Suprapubic skin (tissue), 4 donors: Measurements from ENCODE around the gene CYP4A11. TPM values are rescaled to one million over a fixed set of nuclear protein-coding genes. Genes with fewer than 3 reads are reported as not detected.
"Not testable (repeated sequence)": the region's sequence is repeated elsewhere in the genome, so short reads cannot be mapped to it uniquely, and the experiment has no call there.

Source experiments
- DNase-seq, 2 donors: peaks; one replicate each; pipeline ENCODE4 v3.0.0-alpha.2; 2019; ENCODE audit warnings: low spot score in 2 of 2
- H3K27ac ChIP-seq: fragments of 200-600 bp; sonication (generic); one replicate; pipeline ENCODE4 v1.5.1; 2019
- H3K27me3 ChIP-seq: fragments of 200-600 bp; sonication (generic); one replicate; pipeline ENCODE4 v1.5.1; 2019
- H3K36me3 ChIP-seq: fragments of 200-600 bp; sonication (generic); one replicate; pipeline ENCODE4 v1.5.1; 2019
- H3K4me1 ChIP-seq: fragments of 200-600 bp; sonication (generic); one replicate; pipeline ENCODE4 v1.5.1; 2019
- H3K4me3 ChIP-seq: fragments of 200-600 bp; sonication (generic); one replicate; pipeline ENCODE4 v1.5.1; 2019; ENCODE audit warnings: mild to moderate bottlenecking
- H3K9me3 ChIP-seq: fragments of 200-600 bp; sonication (generic); one replicate; pipeline ENCODE4 v1.5.1; 2019
- CTCF ChIP-seq, 2 donors: fragments of 200-600 bp in 1 of 2; fragments of 450-650 bp in 1 of 2; sonication (generic) in 1 of 2; IDR thresholded peaks; one replicate each; pipeline ENCODE4 v1.5.1; 2016 to 2019; ENCODE audit warnings: antibody characterized with exemption in 2 of 2, mild to moderate bottlenecking in 1 of 2, moderate library complexity in 1 of 2
- EP300 ChIP-seq: sonication (generic); formaldehyde crosslinking; IDR thresholded peaks from one replicate; pipeline ENCODE4 v1.6.1; 2017; ENCODE audit warnings: antibody characterized with exemption
- POLR2A ChIP-seq, 2 donors: fragments of 450-650 bp; IDR thresholded peaks; one replicate each; pipeline ENCODE4 v1.6.1; 2017; ENCODE audit warnings: antibody characterized with exemption in 2 of 2, mild to moderate bottlenecking in 2 of 2, moderate library complexity in 2 of 2
- POLR2AphosphoS5 ChIP-seq, 3 donors: sonication (generic); formaldehyde crosslinking; IDR thresholded peaks; one replicate each; pipeline ENCODE4 v1.6.1; 2017; ENCODE audit warnings: antibody characterized with exemption in 3 of 3
- WGBS: methylation state at CpG from one replicate; pipeline ENCODE4 v1.1.5; 2018; 5-methylcytosine and 5-hydroxymethylcytosine counted together
- total RNA-seq, 4 donors: library from RNA; depleted of rRNA; stranded (reverse); fragments of >200 nt; gene quantifications; one replicate each; pipeline ENCODE4 v1.1.0, GENCODE V29; 2016

Gene CYP4A11
- under 1 TPM in 1 of 4 donors, not detected in 3; 0.32 TPM for total RNA-seq

DNA sequence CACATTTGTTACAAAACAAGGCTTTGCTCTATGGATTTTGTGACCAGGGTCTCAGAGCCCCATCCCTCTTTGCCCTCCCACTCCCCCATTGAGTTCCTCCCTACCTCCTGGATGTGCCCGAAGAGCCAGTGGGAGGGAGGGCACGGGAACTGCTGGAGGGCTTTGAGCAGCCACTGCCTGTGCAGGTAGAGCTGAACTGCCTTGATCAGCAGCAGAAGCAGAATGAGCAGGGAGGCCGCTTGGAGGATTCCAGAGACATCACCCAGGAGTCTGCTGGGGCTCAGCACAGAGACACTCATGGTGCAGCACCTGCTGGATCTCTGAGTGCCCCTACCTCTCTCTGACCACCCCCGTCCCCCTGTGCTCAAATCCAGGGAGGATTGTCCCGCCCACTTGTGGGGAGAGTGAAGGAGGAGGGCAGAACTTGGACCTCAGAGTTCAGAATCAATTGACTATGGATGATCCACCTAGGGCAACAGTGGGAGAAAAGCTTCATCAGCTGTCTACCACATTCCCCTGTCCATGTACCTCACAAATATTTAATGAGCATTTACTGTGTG is at the start of gene CYP4A11:
CYP4A11 (minus strand) TSS at position 342 of the 560 bp plus-strand sequence; CDS start at position 299, 43 bp downstream.
- WGBS = 67% methylated on average over 5 of the region's 5 CpGs
- no peak within 1 kb of the TSS for H3K4me3 ChIP-seq
- H3K9me3 ChIP-seq = no peaks in the 10 kb centered on the region
- TF ChIP-seq EP300 = no peak
- TF ChIP-seq POLR2A (IDR thresholded peaks at IDR 0.05) = no peak
- no peak for TF ChIP-seq POLR2AphosphoS5 (IDR thresholded peaks at IDR 0.05)
- no peak for TF ChIP-seq CTCF (IDR thresholded peaks at IDR 0.05)
- H3K27ac ChIP-seq = no peak within 1 kb of the TSS
- H3K4me1 ChIP-seq = peaks cover 4% of the 10 kb centered on the region
- DNase-seq = no peak
- no peaks in the 10 kb centered on the region for H3K36me3 ChIP-seq
- no peaks in the 10 kb centered on the region for H3K27me3 ChIP-seq

- 93% methylated on average over 2 of the region's 2 CpGs for WGBS
- not testable (repeated sequence) for H3K9me3 ChIP-seq, H3K4me3 ChIP-seq, H3K36me3 ChIP-seq, H3K27ac ChIP-seq, DNase-seq, H3K27me3 ChIP-seq, H3K4me1 ChIP-seq
These were observed 49.3 kb upstream of the CYP4A11 start for GRCh38 chr1:46990541-46990940.

DNA sequence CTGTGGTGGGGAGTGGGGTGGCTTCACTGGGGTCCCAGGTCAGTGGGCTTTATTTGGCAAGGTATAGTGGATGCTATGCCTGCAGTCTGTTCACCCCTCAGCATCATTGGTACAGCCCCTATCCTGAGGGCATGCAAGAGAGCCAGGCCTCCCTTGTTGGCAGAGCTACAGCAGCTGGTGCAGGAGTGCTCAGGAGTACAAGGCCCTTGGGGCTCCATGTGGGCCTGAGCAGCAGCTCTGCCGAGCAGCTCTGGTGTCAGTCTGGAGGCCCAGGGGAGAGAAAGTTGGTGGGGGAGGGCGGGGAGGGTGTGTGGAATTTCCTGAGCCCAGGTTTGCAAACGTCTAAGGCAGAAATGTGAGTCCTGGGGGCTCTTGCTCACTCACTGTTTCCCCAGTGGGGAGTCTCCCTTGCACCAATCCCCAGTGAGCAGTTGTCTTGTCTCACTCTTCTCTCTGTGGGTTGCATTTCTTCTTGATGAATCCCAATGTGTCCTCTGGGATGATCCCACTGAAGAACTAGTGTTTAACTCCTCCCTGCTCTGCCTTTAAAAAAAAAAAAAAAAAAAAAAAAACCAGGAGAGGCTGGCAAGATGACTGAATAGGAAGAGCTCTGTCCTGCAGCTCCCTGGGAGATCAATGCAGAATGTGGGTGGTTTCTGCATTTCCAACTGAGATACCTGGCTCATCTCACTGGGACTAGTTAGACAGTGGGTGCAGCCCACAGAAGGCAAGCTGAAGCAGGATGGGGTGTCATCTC is 42.7 kb upstream of the CYP4A11 start:
- DNase-seq = no peak
- Histone ChIP-seq H3K36me3 (no peaks in the 10 kb centered on the region), H3K27me3 (no peaks in the 10 kb centered on the region), H3K9me3 (peaks cover 2% of the 10 kb centered on the region), H3K4me1 (no peaks in the 10 kb centered on the region), H3K4me3 (no peak overlapping the region), H3K27ac (no peak overlapping the region)
- TF ChIP-seq POLR2A (IDR thresholded peaks at IDR 0.05) = no peak
- no peak for TF ChIP-seq CTCF (IDR thresholded peaks at IDR 0.05)
- no peak for TF ChIP-seq POLR2AphosphoS5 (IDR thresholded peaks at IDR 0.05)
- no peak for TF ChIP-seq EP300
- 28% methylated on average over 3 of the region's 3 CpGs for WGBS

- H3K36me3 ChIP-seq = no peaks in the 10 kb centered on the region
- DNase-seq = no peak
- H3K4me1 ChIP-seq = no peaks in the 10 kb centered on the region
- peaks cover 2% of the 10 kb centered on the region for H3K9me3 ChIP-seq
- H3K4me3 ChIP-seq = no peak overlapping the region
- 61% methylated on average over 3 of the region's 7 CpGs for WGBS
- no peak overlapping the region for H3K27ac ChIP-seq
- no peak for TF ChIP-seq EP300
- no peaks in the 10 kb centered on the region for H3K27me3 ChIP-seq
These were observed 42.0 kb upstream of the CYP4A11 start for GRCh38 chr1:46983166-46983829.

- no peak for DNase-seq
- Histone ChIP-seq H3K27ac (no peak overlapping the region), H3K27me3 (no peaks in the 10 kb centered on the region), H3K36me3 (no peaks in the 10 kb centered on the region), H3K9me3 (peaks cover 11% of the 10 kb centered on the region), H3K4me3 (no peak overlapping the region), H3K4me1 (no peaks in the 10 kb centered on the region)
- WGBS = 69% methylated on average over 5 of the region's 5 CpGs
- TF ChIP-seq POLR2A (IDR thresholded peaks at IDR 0.05) = no peak
These were observed 27.8 kb upstream of the CYP4A11 start for GRCh38 chr1:46969014-46969619.

- not testable (repeated sequence) for H3K9me3 ChIP-seq, H3K4me1 ChIP-seq, H3K4me3 ChIP-seq, DNase-seq, H3K27me3 ChIP-seq, H3K36me3 ChIP-seq, H3K27ac ChIP-seq
- WGBS = 83% methylated on average over 4 of the region's 4 CpGs
These were observed 21.0 kb upstream of the CYP4A11 start for GRCh38 chr1:46962272-46962671.

DNA sequence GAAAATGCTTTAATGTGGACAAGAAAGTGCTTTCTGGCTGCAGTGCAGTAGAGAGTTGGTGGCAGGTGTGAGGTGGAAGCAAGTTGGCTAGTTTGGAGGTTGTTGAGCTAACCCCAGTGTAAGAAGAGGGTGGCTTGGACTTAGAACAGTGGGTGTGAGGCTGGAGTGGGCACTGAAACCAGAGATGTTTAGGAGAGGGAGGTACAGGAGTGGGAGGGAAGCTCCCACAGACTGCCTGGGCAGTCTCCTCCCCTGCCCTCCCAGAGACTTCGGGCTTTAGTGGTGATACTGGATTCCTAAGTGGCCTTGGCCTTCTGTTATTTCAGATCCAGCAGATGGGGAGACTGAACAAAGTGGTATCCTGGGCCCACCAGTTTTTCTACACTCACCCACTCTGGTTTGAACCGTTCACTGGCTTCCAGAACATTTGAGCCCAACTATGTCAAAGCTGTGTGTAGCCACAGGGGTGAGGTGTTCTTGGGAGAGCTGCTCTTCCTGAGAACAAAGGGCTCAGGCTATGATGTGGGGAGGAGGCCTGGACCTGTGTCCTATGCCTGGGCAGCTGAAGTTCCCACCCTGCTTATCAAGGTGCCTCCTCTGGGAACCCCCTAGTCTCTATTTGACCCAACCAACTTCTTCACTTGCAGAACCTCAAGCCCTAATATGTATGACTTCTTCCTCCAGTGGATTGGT is 19.9 kb upstream of the CYP4A11 start:
- Histone ChIP-seq H3K4me3 (no peak overlapping the region), H3K27me3 (no peaks in the 10 kb centered on the region), H3K36me3 (no peaks in the 10 kb centered on the region), H3K27ac (no peak overlapping the region), H3K9me3 (peaks cover 4% of the 10 kb centered on the region), H3K4me1 (no peaks in the 10 kb centered on the region)
- DNase-seq = no peak
- no peak for TF ChIP-seq POLR2A (IDR thresholded peaks at IDR 0.05)
- no peak for TF ChIP-seq POLR2AphosphoS5 (IDR thresholded peaks at IDR 0.05)
- TF ChIP-seq EP300 = no peak
- TF ChIP-seq CTCF (IDR thresholded peaks at IDR 0.05) = no peak
- 78% methylated on average over 2 of the region's 2 CpGs for WGBS
